HG03025 (cell line): ENCODE measurements around the gene PPP1R16B.

Source experiments
- ATAC-seq: cut with Tn5 transposase; IDR thresholded peaks from one replicate; pipeline ENCODE4 v1.9.1; 2021; ENCODE audit warnings: mild to moderate bottlenecking, moderate library complexity; ENCODE audit not compliant: unreplicated experiment, low FRiP score

PPP1R16B gene

GRCh38 chr20:38926934-38927616 lies 121.6 kb downstream of the PPP1R16B start:
- peak; percentile 5 for ATAC-seq

GRCh38 chr20:38927902-38928578 lies 122.5 kb downstream of the PPP1R16B start:
- ATAC-seq = no peak

- ATAC-seq = no peak
Observed at GRCh38 chr20:38930242-38930569, 124.7 kb downstream of the PPP1R16B start.

GRCh38 chr20:38931984-38932383 lies 126.5 kb downstream of the PPP1R16B start:
- no peak for ATAC-seq

DNA sequence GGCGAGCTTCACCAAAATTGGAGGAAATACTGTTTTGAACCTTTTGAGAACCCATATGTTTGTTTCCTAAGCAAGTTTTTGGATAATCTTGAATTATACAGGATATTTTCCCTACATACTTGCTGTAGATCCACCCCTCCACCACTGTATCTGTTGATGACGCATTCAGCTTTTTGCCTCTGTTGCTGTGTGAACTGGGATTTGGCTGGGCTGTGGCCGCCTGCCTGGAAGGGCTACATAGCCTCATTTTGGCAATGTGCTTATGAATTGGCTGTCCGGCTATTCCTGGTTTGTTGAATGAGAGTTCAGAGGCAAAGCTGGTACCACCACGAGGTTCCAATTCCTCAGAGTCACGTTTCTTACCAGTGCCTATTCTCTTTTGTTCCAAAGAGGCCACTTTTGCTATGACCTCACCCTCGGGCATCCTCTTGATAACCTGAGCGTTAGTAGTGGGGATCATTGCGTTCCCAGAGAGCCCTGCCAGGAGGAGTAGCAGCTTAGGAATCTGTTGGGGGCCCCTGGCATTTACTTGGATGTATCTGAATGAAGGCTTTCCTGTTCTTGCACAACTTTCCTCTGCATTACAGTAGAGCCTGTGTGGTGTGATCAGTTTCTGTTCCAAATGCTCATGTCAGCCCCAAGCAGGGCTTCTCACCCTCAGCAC lies 127.1 kb downstream of the PPP1R16B start:
- no peak for ATAC-seq

DNA sequence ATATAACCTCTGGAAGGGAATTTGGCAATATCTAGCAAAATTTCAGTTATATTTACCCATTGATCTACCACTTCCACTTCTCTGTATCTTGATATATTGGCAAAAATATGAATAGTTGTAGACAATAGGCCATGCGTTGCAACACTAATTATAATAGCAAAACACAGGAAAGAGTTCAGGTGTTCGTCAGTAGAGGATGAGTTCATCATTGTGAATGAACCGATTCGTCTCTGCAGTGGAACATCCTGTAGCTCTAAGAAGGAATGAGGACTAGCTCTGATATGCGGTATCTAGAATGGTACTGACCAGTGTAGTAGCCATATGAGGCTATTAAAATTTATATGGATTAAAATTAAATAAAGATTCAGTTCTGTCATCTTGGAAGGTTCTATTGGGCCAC lies 129.0 kb downstream of the PPP1R16B start:
- ATAC-seq = no peak

DNA sequence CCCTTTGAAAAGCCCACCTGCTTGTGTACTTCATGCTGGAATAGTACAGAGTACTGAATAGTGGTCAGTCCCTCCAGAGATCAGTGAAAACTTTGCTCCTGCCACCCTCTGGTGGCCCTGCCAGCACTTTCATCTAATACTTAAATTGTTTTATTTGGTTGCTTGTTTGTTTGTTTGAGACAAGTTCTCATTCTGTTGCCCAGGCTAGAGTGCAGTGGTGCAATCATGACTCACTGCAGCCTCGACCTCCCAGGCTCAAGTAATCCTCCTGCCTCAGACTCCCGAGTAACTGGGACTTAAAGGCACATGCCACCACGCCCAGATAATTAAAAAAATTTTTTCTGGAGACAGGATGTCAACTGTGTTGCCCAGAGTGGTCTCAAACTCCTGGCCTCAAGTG lies 129.8 kb downstream of the PPP1R16B start:
- ATAC-seq = no peak

DNA sequence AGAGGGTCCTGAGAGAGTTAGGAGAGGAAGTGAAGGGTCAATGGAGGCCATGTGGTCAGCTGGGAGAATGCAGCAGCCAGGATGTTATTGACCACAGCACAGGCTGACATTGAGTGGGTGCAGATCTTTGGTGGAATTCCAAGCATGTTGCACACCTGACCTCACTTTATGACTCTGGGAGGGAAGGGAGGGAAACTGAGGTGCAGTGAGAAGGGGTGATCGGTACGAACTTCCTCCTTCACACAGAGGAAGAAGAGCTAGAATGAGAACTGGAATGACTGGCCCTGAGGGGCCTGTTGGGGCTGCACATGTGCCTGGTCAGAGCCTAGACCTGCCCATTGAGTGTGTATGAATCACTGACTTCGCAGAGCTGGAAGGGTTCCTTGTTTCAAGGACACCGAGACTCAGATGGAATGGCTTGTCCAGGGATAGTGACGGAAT lies 130.5 kb downstream of the PPP1R16B start:
- ATAC-seq = no peak

GRCh38 chr20:38937000-38937399 lies 131.5 kb downstream of the PPP1R16B start:
- ATAC-seq = no peak

- no peak for ATAC-seq
Observed at GRCh38 chr20:38937978-38938473, 132.5 kb downstream of the PPP1R16B start.

DNA sequence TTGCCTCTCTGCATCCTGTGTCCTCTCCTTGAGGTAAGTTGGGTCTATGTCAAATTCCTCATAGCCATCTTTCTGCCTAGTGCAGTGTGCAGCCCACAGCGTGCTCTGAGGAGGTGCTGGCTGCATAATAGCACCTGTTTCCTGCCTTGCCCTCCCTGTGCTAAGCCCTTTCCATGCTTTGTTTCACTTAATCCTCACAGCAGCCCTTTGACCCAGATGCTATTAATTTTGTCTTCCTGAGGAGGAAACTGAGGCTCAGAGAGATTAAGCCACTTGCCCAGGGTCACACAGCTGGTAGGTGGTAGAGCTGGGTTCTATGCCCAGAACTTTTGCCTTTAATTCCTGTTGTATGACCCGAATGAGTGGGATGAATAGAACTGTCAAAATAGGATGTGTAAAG lies 134.2 kb downstream of the PPP1R16B start:
- ATAC-seq = no peak

GRCh38 chr20:38940644-38941043 lies 135.1 kb downstream of the PPP1R16B start:
- no peak for ATAC-seq

DNA sequence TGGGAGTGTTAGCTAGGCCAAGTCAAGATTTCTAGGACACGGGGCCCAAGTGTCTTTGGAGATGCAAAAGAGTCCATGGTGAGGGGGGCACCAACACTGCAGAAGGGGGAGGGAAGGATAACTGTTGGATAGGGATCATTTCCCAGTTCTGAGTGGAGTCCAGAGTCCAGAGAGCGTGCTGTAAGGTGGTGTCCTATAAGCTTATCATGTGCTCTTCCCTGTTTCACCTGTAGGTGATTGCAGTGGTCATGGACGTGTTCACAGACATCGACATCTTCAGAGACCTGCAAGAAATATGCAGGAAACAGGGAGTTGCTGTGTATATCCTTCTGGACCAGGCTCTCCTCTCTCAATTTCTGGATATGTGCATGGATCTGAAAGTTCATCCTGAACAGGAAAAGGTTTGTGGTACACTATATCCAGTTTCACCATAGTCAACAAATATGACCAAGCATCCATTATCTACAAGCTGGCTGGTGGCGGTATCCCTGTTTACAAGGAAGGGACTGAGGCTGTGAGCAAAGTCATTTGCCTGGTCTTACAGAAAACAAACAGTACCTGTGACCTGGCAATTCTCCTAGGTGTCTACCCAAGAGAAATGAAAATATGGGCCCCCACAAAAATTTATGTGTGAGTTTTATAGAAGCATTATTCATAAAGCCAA lies 136.4 kb downstream of the PPP1R16B start:
- ATAC-seq = no peak

GRCh38 chr20:38945012-38945411 lies 139.5 kb downstream of the PPP1R16B start:
- no peak for ATAC-seq

DNA sequence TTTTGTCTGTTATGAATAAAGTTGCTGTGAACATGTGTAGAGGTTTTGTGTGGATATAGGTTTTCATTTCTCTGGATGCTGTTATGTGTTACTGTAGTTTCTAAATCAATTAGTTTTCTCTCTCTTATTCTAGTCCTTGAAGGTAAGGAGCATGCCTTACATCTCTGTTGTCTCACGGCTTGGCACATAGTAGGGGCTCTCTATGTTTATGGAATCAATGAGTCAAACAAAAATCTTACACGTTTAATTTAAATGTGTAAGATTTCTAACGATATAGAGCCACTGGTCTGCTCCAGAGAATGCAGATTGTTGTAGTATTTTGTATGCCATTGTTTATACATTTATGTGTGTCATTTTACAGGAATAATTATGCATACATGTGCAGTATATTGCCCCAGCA lies 141.3 kb downstream of the PPP1R16B start:
- ATAC-seq = no peak

- no peak for ATAC-seq
Observed at GRCh38 chr20:38947931-38948362, 142.4 kb downstream of the PPP1R16B start.

- ATAC-seq = no peak
Observed at GRCh38 chr20:38950254-38950653, 144.8 kb downstream of the PPP1R16B start.

GRCh38 chr20:38951611-38952010 lies 146.1 kb downstream of the PPP1R16B start:
- ATAC-seq = no peak

- no peak for ATAC-seq
Observed at GRCh38 chr20:38952153-38952552, 146.7 kb downstream of the PPP1R16B start.

GRCh38 chr20:38953630-38954340 lies 148.3 kb downstream of the PPP1R16B start:
- no peak for ATAC-seq
